ENCODE results near the gene GPR35.

The GPR35 gene

DNA sequence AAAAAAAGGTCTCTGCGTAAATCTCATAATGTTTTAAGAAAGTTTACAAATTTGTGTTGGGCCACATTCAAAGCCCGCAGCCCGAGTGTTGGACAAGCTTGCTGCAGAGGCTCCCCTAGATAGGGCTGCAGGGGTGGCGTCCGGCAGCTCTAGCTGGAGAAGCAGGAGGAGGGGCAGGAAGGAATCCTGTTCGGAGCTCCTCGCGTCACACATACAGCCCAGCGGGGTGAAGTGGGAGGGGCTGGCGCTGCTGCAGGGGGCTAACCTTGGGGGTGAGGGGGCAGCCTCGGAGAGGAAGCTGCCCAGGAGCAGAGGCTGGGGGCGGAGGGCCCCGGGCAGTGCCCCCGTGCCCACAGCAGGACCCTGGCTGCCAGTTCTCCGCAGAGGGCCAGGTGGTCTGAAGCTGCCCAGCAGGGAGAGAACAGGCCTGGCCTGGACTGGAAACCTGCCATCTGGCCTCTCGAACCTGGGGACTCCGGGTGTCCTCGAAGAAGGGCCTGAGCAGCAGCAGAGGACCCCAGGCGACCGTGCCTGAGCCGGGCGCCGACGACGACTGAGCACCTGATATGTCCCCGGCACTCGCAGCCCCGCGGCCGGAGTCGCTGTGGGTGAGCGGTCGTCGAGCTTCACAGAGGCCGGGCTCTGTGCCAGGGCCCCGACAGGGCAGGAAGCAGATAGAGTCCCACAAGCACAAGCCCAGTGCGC lies 2.6 kb upstream of the GPR35 start:
- DNase-seq (ENCODE audit: low read depth in 1 of 2, low spot score in 1 of 2): no peak

DNA sequence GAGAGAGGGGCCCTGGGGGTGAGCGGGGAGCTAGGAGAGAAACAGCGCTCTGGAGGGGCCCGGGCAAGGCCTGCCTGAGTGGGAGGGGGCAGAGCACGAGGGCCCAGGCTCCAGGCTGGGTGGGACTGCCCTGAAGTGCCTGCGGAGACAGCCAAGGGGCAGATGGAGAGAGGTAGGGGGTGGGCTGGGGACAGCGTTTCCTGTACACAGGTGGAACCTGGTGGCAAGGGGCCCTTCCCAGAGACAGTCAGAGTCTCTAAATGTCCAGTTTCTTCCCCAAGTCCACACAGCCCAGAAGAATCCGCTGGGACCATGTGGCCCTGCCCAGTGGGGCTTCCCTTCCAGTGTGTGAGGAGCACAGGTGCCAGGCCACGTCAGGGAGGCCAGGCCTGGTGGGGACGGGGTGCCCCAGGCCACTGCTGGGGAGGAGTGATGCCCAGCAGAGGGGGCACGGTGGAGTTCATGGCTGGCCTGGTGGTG lies 1.7 kb upstream of the GPR35 start:
- DNase-seq (ENCODE audit: low read depth in 1 of 2, low spot score in 1 of 2): no peak

- DNase-seq (ENCODE audit: low read depth in 1 of 2, low spot score in 1 of 2): no peak
These were observed 1.0 kb upstream of the GPR35 start for GRCh38 chr2:240624011-240624949.

DNA sequence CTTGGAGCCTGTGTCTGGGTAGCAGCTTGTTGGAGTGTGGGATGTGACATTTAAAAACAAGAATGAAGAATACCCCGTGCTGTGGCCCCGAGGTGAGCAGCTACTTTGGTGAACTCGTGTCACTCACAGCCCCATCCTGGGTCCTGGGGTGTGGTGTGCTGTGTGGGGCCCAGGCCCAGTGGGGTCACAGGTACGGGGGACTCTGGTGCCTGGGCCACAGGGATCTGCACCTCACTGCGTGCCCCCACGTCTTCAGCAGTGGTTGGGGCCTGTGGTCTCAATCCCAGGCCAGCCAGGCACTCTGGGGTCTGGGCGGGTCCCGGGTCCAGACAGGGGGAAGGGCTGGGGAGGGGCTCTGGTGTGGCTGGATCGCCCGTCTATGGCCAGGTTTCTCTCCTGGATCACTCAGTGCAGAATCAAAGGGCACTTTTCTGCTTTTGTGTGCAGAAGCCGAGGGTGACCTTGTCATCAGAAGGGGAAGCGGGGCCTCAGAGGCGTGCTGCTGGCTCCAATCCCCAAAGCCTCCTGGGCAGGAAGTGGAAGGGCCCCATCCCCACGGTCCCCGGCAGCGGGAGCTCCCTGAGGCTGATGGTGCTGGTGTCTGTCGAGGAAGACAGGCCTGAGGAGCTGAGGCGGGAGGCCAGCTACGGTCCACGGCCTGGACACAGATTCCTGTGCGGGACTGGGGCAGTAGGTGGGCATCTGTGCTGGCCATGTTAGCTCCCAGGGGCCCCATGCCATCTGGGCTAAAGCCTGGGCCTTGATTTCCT lies 1.4 kb downstream of the GPR35 start:
- DNase-seq (ENCODE audit: low read depth in 1 of 2, low spot score in 1 of 2): no peak

- DNase-seq (ENCODE audit: low read depth in 1 of 2, low spot score in 1 of 2): no peak
These were observed 2.6 kb downstream of the GPR35 start for GRCh38 chr2:240627736-240628506.

DNA sequence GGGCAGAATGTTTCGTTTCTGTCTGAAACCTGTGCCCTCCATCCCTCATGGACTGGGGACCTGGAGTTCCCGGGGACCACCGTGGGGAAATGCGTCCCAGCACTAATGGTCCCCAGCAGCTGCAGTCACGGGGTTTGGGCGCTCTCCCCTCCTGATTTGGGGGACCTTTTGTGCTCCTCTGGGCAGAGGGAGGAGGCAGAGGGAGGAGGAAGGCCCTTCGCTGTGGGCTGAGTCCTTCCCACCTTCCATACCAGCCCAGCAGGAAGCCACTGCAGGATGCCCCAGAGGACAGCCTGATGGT lies 3.2 kb downstream of the GPR35 start:
- DNase-seq (ENCODE audit: low read depth in 1 of 2, low spot score in 1 of 2): no peak

DNA sequence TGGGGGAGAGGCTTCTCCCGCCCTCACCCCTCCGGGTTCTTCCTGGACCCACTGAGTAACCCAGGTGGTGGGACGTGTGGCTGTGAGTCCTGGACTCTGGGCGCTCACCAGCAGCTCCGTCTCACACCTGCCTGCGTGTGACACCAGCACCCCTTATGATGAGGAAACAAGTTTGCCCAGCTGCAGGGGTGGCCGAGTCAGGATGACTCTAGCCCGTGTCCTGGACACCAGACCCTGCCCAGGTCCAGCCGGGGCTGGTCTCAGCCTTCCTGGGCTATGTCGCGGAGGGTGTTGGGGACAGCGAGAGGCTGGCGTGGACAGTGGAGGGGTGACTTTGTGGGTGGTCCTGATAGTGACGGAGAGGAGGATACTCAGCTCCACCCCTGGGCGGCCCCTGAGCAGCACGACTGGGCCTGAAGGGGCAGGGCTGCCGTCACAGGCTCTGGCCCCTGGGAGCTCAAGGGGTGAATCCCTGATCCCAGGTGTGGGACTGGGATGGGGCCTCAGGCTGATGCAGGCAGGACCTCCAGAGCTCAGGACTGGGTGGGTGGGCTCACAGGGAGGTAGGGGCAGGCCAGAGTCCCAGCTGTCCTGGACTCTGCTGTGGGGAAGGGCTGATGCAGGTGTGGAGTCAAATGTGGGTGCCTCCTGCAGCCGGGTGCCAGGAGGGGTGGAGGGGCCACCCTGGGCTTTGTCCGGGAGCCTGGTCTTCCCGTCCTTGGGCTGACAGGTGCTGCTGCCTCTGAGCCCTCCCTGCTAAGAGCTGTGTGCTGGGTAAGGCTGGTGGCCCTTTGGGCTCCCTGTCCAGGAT lies 3.7 kb downstream of the GPR35 start:
- no peak for DNase-seq (ENCODE audit: low read depth in 1 of 2, low spot score in 1 of 2)

GRCh38 chr2:240629619-240629967 lies 4.3 kb downstream of the GPR35 start:
- DNase-seq (ENCODE audit: low read depth in 1 of 2, low spot score in 1 of 2): no peak

DNA sequence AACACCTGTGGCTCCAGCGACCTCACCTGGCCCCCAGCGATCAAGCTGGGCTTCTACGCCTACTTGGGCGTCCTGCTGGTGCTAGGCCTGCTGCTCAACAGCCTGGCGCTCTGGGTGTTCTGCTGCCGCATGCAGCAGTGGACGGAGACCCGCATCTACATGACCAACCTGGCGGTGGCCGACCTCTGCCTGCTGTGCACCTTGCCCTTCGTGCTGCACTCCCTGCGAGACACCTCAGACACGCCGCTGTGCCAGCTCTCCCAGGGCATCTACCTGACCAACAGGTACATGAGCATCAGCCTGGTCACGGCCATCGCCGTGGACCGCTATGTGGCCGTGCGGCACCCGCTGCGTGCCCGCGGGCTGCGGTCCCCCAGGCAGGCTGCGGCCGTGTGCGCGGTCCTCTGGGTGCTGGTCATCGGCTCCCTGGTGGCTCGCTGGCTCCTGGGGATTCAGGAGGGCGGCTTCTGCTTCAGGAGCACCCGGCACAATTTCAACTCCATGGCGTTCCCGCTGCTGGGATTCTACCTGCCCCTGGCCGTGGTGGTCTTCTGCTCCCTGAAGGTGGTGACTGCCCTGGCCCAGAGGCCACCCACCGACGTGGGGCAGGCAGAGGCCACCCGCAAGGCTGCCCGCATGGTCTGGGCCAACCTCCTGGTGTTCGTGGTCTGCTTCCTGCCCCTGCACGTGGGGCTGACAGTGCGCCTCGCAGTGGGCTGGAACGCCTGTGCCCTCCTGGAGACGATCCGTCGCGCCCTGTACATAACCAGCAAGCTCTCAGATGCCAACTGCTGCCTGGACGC lies 4.9 kb downstream of the GPR35 start:
- DNase-seq (ENCODE audit: low read depth in 1 of 2, low spot score in 1 of 2): no peak

GRCh38 chr2:240630771-240631547 lies 5.7 kb downstream of the GPR35 start:
- no peak for DNase-seq (ENCODE audit: low read depth in 1 of 2, low spot score in 1 of 2)

- no peak for DNase-seq (ENCODE audit: low read depth in 1 of 2, low spot score in 1 of 2)
These were observed 6.4 kb downstream of the GPR35 start for GRCh38 chr2:240631548-240632305.

DNA sequence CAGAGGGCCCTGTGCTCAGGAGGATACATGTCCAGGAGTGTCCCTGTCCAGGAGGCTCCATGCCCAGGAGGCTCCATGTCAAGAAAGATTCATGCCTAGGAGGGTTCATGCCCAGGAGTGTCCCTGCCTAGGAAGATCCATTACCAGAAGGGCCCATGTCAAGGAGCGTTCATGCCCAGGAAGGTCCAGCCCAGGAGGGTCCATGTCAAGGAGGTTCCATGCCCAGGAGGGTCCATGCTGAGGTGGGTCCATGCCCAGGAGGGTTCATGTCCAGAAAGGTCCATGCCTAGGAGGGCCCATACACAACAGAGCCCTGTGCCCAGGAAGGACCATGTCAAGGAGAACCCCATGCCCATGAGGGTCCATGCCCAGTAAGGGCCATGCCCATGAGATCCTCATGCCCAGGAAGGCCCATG lies 7.0 kb downstream of the GPR35 start:
- DNase-seq (ENCODE audit: low read depth in 1 of 2, low spot score in 1 of 2): no peak

DNA sequence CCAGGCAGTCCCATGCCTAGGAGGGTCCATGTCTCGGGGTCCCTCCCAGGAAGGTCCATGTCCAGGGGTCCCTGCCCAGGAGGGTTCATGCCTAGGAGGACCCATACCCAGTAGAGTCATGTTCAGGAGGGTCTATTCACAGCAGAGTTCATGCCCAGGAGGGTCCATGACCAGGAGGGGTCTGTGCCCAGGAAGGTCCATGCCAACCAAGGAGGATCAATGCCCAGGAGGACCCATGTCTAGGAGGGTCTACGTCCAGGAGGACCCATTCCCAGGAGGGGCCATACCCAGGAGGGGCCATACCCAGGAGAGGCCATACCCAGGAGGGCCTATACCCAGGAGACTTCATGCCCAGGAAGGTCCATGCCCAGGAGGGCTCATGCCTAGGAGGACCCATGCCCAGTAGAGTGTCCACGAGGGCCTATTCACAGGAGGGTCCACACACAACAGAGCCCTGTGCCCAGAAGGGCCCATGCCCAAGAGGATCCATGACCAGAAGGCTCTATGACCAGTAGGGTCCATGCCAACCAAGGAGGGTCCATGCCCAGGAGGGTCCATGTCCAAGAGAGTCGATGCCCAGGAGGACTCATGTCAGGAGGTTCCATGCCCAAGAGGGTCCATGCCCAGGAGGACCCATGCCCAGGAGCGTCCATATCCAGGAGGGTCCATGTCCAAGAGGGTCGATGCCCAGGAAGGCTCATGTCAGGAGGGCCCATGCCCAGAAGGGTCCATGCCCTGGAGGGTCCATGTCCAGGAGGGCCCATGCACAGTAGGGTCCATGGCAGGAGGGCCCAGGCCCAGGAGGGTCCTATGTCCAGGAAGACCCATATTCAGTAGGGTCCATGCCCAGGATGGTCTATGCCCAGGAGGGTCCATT lies 10.1 kb downstream of the GPR35 start:
- no peak for DNase-seq (ENCODE audit: low read depth in 1 of 2, low spot score in 1 of 2)

DNA sequence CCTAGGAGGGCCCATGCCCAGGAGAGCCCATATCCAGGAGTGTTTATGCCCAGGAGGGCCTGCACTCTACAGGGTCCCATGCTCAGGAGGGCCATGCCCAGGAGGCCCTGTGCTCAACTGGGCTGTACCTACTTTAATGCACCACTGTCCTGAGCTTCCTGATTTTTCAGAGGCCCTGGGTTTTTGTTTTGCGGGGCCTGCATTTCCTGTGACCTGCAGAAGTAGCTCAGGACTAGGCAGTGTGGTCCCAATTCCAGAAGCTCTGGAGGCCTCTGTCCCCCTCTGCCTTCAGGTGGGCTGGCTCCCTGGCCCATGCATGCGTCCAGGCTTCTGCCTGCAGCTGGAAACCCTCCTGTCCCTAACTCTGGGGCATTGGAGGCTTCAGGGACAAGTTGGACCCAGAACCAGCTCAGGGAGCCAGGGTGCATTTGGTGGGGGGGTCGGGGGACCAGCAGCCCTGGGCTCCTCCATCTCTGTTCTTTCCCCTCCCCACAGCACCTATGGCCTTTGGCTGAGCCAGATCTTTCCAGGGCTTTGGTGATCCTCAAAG lies 10.8 kb downstream of the GPR35 start:
- no peak for DNase-seq (ENCODE audit: low read depth in 1 of 2, low spot score in 1 of 2)

DNA sequence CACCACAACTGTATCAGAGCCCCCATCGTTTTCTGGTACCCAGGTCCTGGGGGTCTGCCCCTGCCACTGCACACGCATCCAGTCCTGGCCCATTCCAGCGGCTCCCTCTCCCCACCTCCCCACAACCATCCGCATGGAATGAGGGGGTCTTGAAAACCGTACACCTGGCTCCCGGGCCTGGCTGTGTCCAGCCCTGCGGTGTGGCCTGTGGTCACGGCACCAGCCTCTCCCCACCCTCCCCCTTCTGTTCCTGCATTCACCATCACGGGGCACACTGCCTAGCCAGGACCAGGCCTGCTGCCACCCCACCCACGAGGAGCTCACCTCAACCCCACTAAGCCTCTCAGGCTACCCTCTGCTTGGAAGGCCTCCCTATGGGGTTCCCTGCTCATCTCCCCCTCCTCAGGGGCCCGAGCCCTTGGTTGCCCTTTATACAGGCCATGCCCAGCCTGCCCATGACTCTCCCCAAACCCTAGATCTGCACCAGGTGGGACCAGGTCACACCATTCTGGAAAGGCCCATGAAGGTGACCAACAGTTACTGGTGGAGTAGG lies 11.4 kb downstream of the GPR35 start:
- DNase-seq (ENCODE audit: low read depth in 1 of 2, low spot score in 1 of 2): no peak

Measured in activated CD4-positive, alpha-beta T cell treated with anti-CD3 and anti-CD28 coated beads, Interleukin-2, amount 50 U/mL, for 24 hours (primary cell).